Activated CD8-positive, alpha-beta memory T cell treated with anti-CD3 and anti-CD28 coated beads, Interleukin-2, amount 50 U/mL, for 48 hours (primary cell): ENCODE measurements around the gene CBFA2T2.
"Not testable (repeated sequence)": the region's sequence is repeated elsewhere in the genome, so short reads cannot be mapped to it uniquely, and the experiment has no call there.

ENCODE experiments used
- DNase-seq: peaks from one replicate; pipeline ENCODE4 v3.0.0-alpha.2; 2020

CBFA2T2 gene

GRCh38 chr20:33490023-33490933 is at the start of gene CBFA2T2:
CBFA2T2 (plus strand) TSS chr20:33490096; CDS start chr20:33490268, 172 bp downstream.
- DNase-seq: no peak

GRCh38 chr20:33440562-33440961 is 49.3 kb upstream of the CBFA2T2 start:
- not testable (repeated sequence) for DNase-seq

- no peak for DNase-seq
These were observed 48.5 kb upstream of the CBFA2T2 start for GRCh38 chr20:33441142-33441955.

GRCh38 chr20:33442136-33443005 is 47.5 kb upstream of the CBFA2T2 start:
- DNase-seq: no peak

- DNase-seq: peak; percentile 68
These were observed 46.8 kb upstream of the CBFA2T2 start for GRCh38 chr20:33443006-33443511.

- peak; percentile 96 for DNase-seq
These were observed 46.2 kb upstream of the CBFA2T2 start, which contains the start of gene SNTA1 for GRCh38 chr20:33443512-33444239. SNTA1 (minus strand) TSS chr20:33443763; CDS start chr20:33443620, 143 bp downstream.

GRCh38 chr20:33444797-33445560 is 44.9 kb upstream of the CBFA2T2 start:
- no peak for DNase-seq

GRCh38 chr20:33445881-33446625 is 43.8 kb upstream of the CBFA2T2 start:
- no peak for DNase-seq

GRCh38 chr20:33450867-33451266 is 39.0 kb upstream of the CBFA2T2 start:
- DNase-seq: no peak

- peak; percentile 95 for DNase-seq
These were observed 32.8 kb upstream of the CBFA2T2 start for GRCh38 chr20:33456916-33457642.

- no peak for DNase-seq
These were observed 30.3 kb upstream of the CBFA2T2 start for GRCh38 chr20:33459599-33459998.

- no peak for DNase-seq
These were observed 29.2 kb upstream of the CBFA2T2 start for GRCh38 chr20:33460711-33461110.

GRCh38 chr20:33463332-33464101 is 26.4 kb upstream of the CBFA2T2 start:
- DNase-seq: no peak

GRCh38 chr20:33464759-33465158 is 25.1 kb upstream of the CBFA2T2 start:
- not testable (repeated sequence) for DNase-seq

- DNase-seq: no peak
These were observed 24.2 kb upstream of the CBFA2T2 start for GRCh38 chr20:33465481-33466302.

- DNase-seq: no peak
These were observed 23.6 kb upstream of the CBFA2T2 start for GRCh38 chr20:33466303-33466646.

GRCh38 chr20:33470457-33470856 is 19.4 kb upstream of the CBFA2T2 start:
- DNase-seq: no peak

GRCh38 chr20:33470866-33471265 is 19.0 kb upstream of the CBFA2T2 start:
- DNase-seq: no peak
